Stimulated activated CD4-positive, alpha-beta T cell treated with anti-CD3 and anti-CD28 coated beads, Interleukin-1b, Interleukin-23, amount 100 ng/mL, for 4 hours (primary cell): ENCODE results near the gene CRACR2B.

Experiments used
- DNase-seq, 2 donors: peaks; one replicate each; pipeline ENCODE4 v3.0.0-alpha.2; 2020; ENCODE audit warnings: low read depth in 2 of 2

Gene CRACR2B

DNA sequence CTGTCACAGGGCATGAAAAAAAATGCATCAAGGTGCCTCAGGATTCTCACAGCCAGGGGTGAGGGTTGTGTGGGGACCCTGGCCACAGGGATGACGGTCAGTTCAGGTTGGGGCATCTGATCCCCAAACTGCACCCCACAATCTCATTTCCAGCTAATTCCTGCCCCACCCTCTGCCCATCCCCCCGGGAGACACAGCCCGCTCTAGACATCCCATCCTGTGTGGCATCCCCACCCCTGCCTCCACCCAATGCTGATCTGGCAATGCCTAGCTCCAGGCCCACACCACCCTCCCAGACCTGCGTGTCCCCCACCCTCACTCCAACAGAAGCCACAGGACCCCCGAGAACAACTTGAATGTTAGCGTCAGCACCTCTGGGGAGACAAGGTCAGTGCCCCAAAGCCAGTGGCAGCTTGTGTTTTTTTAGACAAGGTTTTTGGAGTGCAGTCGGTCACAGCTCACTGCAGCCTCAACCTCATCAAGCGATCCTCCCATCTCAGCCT lies 40.2 kb downstream of the CRACR2B start:
- no peak for DNase-seq

- no peak for DNase-seq
Measured at GRCh38 chr11:868394-868793, 40.7 kb downstream of the CRACR2B start.

DNA sequence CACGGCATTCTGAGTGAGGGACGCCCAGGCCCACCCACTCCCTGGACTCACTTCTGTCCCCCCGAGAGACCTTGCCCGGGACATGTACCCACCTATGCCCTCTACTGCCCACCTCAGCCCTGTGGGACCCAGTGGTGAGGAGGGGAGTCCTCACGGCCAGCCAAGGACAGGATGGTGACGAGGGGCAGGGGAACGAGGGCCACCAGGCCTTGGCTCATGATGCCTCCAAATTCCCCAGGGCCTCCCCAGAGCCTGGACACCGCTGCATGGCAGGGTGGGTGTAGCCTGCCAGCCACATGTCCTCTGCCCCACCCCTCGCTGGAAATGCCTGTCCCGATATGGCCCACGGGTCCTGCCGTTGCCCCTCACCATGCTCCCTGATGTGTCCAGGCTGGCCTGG lies 41.1 kb downstream of the CRACR2B start:
- no peak for DNase-seq

GRCh38 chr11:869399-870126 lies 41.8 kb downstream of the CRACR2B start:
- DNase-seq = no peak

GRCh38 chr11:870127-870413 lies 42.4 kb downstream of the CRACR2B start:
- no peak for DNase-seq

- DNase-seq = no peak
Measured at GRCh38 chr11:870418-870817, 42.7 kb downstream of the CRACR2B start.

GRCh38 chr11:871472-871871 lies 43.8 kb downstream of the CRACR2B start:
- no peak for DNase-seq

- DNase-seq = no peak
Measured at GRCh38 chr11:872799-873198, 45.1 kb downstream of the CRACR2B start.

DNA sequence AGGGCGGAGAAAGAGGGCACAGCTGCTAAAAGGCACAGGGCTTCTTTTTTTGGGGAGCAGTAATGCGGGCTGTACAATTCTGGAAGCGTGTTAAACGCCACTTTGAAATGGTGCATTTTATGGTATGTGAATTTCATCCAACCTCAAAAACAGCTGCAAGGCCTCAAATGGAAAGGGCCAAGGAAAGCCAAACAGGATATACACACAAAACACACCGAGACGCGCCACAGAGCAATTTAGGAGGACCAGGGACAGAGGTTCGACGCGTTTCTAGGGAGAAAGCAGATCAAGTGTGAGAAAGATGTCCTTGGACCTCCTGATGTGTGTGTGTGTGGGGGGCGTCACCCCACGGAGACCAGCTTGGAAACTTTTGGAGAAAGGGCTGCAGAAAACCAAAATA lies 46.0 kb downstream of the CRACR2B start:
- no peak for DNase-seq

DNA sequence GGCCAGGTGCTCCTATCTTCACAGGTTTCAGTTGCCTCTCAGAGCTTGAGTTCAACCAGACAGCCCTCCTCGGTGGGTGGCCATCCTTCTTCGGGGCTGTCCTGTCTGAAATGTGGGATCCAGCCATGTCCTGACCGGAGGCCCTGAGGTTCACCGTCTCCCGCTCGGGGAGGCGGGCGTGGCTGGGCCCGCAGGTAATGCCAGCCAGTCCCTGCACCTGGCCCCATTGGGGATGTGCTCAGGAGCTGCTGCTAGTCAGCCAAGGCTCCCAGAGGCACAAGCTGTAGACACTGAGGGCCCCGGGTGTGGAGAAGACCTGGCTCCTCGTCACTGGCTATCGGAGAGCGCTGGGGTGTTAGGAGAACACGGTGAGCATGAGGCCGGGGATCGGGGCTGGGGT lies 47.5 kb downstream of the CRACR2B start:
- DNase-seq = no peak

- no peak for DNase-seq
Measured at GRCh38 chr11:875769-876301, 48.1 kb downstream of the CRACR2B start.

DNA sequence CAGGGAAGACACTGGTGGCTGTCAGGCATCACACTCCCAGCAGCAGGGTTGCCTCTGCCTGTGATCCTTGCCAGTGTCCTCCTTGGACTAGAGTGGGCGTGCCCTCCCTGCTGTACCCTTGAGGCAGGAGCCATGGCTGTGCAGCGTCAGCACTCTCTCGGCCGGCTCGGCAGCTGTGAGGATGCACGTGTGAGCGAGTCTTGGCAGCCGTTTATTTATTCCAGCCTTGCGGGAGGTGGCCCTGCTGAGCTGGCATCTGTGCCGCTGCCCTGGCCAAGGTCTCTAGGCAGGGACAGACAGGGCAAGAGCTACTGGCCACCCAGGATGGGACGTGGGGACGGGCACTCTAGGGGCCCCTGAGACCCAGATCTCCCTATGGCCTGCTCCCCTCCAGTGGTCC lies 48.8 kb downstream of the CRACR2B start:
- DNase-seq = no peak

- no peak for DNase-seq
Measured at GRCh38 chr11:877565-877964, 49.8 kb downstream of the CRACR2B start.

- DNase-seq = no peak
Measured at GRCh38 chr11:880447-880846, 52.7 kb downstream of the CRACR2B start.
